ENCODE data around the gene GFOD1.

DNA sequence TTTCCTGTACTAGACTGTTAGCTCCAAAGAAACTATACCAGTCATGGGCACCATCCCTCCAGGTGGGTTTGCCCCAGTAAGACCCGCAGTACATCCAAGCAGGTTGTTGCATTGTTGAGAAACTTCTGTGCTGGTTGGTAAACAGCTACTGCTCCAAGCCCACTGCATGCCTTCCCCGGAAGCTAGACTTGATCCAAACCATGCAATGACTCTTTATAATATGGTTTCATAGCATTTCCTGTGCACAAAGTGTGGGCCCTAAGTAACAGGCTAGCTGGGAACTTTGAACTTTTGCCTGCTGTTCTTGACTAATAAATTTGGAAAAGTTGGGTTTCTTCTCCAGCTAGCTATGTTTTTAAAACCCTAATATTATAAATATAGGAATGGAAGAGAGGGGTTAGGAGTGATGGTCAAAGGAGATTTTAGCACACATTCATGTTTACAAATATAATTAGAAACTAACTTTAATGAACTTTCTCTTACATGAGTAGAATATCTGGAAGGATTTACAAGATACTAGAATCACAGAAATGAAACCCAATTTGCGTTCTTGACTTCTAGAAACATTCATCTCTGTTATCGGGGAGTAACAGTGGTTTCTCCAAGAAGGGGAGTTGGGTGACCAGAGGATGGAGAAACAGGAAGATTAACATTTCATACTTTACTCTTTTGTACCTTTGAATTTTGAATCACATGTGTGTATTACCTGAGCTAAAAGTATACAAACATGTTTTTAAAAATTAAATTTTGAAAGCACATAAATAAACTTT, 51.7 kb downstream of the GFOD1 start:
- TF ChIP-seq EP300 (IDR thresholded peaks at IDR 0.05): no peak
- TF ChIP-seq, protein P1, sequence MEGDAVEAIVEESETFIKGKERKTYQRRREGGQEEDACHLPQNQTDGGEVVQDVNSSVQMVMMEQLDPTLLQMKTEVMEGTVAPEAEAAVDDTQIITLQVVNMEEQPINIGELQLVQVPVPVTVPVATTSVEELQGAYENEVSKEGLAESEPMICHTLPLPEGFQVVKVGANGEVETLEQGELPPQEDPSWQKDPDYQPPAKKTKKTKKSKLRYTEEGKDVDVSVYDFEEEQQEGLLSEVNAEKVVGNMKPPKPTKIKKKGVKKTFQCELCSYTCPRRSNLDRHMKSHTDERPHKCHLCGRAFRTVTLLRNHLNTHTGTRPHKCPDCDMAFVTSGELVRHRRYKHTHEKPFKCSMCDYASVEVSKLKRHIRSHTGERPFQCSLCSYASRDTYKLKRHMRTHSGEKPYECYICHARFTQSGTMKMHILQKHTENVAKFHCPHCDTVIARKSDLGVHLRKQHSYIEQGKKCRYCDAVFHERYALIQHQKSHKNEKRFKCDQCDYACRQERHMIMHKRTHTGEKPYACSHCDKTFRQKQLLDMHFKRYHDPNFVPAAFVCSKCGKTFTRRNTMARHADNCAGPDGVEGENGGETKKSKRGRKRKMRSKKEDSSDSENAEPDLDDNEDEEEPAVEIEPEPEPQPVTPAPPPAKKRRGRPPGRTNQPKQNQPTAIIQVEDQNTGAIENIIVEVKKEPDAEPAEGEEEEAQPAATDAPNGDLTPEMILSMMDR (IDR thresholded peaks at IDR 0.05): no peak
- no peak for TF ChIP-seq POLR2A (IDR thresholded peaks at IDR 0.05)
- no peak for TF ChIP-seq POLR2AphosphoS5 (IDR thresholded peaks at IDR 0.05)

All from sigmoid colon (tissue), 4 donors.